Caki2 (cell line): ENCODE results near the gene TSR2. TPM values are rescaled to one million over a fixed set of nuclear protein-coding genes. Genes with fewer than 3 reads are reported as not detected.

Source experiments
- DNase-seq: peaks from one replicate; pipeline ENCODE4 v3.0.0-alpha.2; 2015; ENCODE audit warnings: low read depth
- in situ Hi-C: cut with HindIII; loops from 2 replicates; pipeline ENCODE4 v1.10.0; 2016; ENCODE audit warnings: low sequenced_read_pairs, low pct_unique_long_range_greater_than_20kb, mixed read lengths
- total RNA-seq: library from RNA; depleted of rRNA; stranded (reverse); fragments of >200 nt; shearing (Covaris generic); gene quantifications from 2 replicates; pipeline ENCODE4 v1.2.3, GENCODE V29; 2014; ENCODE audit warnings: low replicate concordance; rRNA removed

The TSR2 gene, protein sequence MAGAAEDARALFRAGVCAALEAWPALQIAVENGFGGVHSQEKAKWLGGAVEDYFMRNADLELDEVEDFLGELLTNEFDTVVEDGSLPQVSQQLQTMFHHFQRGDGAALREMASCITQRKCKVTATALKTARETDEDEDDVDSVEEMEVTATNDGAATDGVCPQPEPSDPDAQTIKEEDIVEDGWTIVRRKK
- 23.7 and 45.3 TPM in 2 replicates for total RNA-seq

DNA sequence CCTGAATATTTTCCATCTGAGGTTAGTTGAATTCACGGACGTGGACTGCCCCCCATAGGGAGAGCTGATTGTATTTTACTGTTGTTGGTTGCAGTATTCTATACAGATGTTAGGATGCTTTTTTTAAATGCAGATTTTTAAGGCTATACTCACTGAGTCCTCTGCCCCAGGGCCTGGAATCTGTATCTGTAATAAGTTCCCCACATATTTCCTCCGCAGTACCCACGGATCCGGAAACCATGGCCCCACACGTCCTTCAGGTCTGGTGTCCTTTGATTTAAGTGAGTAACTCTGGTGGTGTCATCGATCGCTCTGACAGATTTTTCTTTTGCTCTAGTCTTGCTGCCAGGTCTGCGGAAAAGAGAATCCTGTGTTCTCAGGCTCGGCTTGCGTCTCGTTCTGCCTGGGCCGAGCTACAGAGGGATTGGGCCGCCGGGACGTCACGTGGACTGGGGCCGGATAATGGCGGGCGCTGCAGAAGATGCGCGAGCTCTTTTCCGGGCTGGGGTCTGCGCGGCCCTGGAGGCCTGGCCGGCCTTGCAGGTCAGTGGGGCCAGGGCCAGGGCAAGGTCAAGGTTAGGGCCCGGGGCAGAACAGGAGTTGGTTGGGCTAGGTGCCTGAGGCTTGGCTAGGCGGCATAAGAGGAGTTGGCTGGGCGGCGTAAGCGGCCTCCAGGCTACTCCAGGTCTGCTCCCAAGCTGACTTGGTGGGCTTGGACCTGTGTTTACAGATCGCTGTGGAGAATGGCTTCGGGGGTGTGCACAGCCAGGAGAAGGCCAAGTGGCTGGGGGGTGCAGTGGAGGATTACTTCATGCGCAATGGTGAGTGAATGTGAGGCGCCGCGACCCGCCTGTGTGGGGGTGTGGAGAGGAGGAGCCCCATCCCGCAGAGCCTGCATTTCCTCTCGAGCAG lies at the start of gene TSR2:
Gene TSR2, plus strand, starts transcription at position 445 of the 912 bp plus-strand sequence. Its CDS starts 18 bp downstream, at position 463.
- in situ Hi-C loops: no loop called here
- peak; percentile 75 for DNase-seq

DNA sequence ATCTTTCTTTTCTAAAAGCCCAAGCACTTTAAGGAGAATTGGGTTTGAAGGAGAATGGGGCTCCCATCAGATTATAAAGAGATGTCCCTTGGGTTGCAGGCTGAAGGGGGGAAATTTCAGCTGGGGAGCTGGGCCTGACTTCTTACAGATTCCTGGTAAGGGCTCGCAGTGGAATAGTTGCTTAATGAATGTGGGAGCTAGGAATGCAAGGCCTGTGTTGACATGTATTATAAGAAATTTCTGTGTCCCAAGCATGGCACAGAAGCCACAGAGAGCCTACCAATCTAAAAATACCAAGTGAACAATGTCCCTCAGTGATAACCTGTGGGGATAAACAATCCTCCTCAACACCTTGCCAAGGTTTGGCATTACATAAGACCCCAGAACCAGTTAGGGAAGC lies 43.1 kb upstream of the TSR2 start:
- DNase-seq: no peak
- in situ Hi-C loops: no loop called here

DNA sequence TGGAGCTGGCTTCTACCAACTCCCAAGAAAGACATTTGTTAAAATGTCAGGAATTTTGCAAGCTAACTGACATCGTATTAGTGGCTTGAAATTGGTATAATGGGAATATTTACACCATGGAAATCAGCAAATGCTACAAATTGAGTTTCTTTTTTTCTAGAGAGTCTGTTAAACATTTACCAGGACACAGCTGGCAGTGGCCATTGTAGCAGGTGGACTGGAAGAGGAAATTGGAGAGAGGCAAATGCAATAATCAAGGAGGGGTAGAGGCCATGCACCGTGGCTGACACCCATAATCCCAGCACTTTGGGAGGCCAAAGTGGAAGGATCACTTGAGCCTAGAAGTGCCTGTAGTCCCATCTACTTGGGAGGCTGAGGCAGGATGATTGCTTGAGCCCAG lies 32.9 kb upstream of the TSR2 start:
- no peak for DNase-seq
- in situ Hi-C loops: no loop called here

DNA sequence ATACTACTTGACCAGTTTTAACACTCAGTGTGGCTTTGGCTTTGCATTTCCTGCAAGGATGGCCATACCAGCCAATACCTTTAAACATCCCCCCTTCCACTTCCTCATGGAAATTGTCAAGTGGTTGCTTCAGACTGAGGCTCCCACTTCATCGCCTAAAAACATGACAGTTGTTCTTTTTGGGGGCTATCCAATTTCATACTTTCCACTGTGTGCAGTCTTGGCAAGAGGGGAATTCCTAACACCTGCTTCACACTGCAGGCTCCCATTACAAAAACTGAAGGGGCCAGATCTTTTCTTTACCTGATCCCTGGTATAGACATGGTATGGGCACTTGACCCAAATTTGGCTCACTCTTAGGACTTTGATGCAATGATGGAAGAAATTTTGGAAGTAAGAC lies 28.5 kb upstream of the TSR2 start:
- in situ Hi-C loops: no loop called here

DNA sequence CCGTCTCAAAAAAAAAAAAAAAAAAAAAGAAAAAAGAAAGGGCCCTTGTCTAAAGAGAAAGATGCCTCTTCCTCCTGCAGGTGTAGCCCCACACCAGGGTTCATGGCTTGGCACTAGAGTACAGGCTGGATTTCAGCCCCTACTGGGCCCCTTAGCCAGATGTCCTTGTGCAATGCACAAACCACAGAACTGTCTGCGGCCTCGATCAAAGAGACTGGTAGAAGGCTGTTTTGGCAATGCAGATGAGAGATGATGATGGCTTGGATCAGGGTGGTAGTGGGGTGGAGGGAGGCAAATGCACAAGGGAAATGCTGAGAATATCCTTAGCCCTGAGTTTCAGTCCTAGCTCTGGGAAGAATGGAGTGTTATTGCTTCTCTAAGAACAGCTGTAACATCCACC lies 26.5 kb upstream of the TSR2 start:
- no peak for DNase-seq
- in situ Hi-C loops: no loop called here

More for the DNA sequence above, 28.5 kb upstream of the TSR2 start:
- DNase-seq: no peak

DNA sequence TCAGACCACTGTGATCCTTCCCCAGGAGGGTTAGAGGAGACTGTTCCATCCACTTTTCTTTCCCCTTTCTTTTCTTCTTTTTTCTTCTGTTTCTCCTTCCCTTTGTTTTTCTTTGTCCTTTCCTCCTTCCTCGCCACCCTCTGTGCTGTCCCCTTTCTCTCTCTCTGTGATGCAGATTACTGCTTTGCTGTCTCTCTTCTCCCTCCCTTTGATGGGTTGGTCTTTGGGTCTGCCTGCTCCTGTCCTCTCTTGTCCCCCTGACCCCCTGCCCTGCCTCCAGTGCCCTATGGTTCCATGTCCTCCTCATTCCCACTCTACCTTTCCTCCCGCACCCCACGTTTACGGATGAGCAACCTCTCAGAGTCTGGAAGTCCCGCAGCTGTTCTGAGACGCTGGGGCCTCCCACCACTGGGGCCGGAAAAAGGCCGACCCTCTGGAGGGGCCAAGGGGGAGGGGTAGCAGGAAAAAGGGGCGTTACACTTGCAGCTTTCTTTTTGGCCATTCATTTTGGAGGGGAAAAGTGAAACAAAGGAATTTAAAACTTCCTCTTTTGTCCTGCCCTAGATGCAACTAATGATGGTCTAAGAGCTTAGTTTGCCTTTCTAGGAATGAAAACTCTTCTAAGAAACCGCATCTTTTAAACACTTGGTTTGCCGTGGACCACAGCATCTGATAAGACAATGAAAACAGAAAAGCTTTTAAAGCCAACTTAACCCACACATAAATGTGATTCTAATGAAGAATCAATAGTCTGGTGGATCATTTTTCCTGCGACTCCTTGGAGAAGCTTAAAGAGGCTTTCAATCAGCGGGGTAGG lies 24.5 kb upstream of the TSR2 start:
- DNase-seq: no peak
- in situ Hi-C loops: no loop called here

DNA sequence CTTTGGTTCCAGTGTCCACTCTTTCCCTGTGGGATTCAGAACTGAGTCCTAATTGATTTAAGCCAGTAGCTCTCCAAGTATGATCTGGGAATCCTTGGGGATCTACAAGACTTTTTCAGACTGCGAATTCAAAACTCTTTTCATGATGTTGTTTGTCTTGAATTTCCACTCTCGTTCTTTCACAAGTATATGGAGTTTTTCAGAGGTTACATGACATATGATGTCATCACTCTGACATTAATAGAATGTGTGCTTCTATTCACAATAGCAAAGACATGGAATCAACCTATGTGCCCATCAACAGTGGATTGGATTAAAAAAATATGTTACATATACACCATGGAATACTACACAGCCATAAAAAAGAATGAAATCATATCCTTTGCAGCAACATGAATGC lies 23.2 kb upstream of the TSR2 start:
- no peak for DNase-seq

DNA sequence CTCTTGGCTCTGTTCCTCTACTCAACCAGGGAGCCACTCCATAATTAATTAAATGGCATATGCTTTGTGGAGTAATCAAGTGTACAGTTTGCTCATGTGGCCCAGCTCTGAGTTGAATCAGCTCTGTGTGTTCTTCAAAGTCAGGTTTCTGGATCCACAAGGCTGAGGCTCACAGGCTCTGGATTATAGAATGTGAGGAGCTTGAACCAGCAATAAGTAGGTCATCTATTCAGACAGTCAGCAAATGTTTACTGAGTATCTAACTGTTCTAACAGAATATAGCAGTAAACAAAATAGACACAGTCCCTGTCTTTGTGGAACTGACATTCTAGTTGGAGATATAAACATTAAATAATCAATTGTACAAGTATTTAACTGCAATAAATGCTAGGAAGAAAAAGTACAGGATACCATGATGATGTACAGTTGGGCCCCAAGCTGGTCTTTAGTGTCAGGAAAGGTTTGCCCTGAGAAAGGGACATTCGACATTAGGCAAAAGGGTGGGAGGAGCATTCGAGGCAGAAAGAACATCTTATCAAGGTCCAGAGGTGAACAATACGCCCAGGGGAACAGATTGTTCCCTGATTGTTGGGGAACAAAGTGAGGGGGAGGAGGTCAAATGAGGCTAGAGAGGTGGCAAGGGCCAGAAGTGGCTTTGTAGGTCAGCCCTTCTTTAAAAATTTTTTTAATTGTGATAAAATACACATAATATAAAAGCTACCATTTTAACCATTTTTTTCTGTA lies 20.5 kb upstream of the TSR2 start:
- in situ Hi-C loops: no loop called here
- no peak for DNase-seq

More for the DNA sequence above, 23.2 kb upstream of the TSR2 start:
- in situ Hi-C loops: no loop called here

DNA sequence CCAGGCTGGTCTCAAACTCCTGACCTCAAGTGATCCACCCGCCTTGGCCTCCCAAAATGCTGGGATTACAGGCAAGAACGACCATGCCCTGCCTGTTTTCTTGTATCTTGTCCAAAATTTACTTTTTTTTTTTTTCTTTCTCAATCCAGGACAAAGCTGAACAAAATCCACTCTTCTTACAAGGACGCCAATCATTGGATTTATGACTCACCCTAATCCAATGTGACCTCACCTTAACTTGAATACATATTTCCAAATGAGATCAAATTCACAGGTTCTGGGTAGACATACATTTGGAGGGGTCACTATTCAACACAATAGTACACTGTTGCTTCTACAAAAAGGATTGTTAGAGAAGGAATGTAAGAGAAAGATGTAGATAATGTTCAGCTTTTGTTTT lies 18.0 kb upstream of the TSR2 start:
- no peak for DNase-seq
- in situ Hi-C loops: no loop called here

DNA sequence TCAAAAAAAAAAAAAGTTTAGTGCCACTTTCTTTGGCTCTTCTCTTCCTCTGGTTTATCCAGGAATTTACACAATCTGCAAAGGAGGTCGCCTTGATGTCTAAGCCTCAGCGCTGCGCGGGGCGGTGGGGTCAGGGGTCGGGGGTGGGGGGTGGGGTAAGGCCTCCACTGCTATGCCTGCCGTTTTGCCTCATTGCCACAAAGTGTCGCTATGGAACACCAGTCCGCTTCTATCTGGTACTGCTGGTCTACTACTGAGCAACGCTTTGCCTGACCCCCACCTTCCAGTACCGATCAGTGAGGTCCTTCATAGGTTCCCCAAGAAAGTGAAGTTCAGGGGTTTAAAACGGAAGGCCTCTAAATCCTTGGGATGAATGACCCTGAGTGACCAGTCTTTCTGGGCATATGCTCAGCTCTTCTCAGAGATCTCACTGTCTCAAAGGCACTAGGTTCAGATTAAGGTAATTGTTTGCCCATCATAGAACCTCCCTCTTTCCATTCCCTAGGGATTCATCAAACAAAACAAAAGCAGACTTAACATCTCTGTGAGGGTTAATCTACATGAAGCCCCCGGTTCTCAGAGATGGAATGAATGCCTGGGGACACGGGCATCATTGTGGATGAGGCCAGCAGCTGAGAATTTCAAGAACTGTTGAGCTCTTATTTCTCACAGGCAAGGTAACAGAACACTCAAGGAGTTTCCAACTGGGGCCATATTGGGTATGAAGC lies 16.9 kb upstream of the TSR2 start:
- DNase-seq: no peak
- in situ Hi-C loops: no loop called here

DNA sequence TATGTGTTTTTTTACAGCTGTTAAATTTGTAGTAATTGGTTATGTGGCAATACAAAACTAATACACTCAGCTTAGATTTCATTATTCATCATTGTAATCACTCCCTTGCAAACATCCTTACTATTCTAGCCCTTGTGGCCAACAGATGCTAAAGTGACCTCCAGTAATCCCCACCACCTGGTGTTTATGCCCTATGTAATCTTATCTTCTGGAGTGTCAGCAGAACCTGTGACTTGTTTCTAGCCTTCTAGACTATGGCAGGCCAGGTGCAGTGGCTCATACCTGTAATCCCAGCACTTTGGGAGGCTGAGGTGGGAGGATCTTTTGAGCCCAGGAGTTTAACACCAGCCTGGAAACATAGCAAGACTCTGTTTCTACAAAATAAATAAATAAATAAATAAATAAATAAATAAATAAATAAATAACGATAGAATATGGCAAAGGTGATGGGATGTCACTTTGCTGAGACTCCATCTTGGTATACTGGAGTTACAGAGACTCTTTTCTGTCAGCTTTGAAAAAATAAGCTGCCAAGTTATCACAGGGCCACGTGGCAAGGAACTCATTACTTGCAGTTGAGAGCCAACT lies 12.3 kb upstream of the TSR2 start:
- in situ Hi-C loops: no loop called here

DNA sequence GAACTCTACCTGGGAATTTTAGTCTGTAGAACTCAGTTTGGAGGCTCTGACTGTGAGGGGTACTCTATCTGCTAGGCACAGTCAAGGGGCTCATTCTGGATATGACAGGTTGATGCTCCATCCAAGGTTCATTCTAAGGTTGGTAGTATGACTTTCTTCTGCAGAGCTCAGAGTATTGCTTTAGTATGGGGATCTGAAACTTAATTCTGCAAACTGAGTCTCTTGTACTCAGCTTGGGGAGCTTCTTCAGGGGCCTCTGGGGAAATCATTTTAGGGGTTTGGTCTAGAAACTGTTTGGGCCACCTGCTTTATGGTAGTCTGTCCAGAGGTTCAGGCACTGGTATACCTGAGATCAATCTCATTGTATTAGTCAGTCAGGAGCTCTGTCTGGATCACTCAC lies 9.7 kb upstream of the TSR2 start:
- in situ Hi-C loops: no loop called here
- no peak for DNase-seq

More for the DNA sequence above, 12.3 kb upstream of the TSR2 start:
- no peak for DNase-seq

DNA sequence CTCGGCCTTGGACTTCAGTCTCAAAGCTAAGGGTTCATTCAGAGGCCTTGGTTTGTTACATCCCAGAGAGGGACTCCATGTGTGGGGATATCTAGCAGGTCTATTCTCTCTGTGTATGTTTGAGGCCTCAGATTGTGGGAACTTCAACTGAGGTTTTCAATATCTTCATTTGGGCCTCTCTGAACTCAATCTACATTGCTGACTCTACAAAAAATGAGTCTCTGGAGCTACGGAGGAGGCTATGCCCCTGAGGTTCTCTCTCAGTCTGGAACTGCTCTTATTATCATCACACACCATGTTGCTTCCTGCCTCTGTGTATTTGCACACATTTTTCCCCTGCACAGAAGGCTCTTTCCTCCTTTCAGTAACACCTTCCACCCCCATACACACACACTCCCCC lies 5.1 kb upstream of the TSR2 start:
- DNase-seq: no peak
- in situ Hi-C loops: no loop called here

DNA sequence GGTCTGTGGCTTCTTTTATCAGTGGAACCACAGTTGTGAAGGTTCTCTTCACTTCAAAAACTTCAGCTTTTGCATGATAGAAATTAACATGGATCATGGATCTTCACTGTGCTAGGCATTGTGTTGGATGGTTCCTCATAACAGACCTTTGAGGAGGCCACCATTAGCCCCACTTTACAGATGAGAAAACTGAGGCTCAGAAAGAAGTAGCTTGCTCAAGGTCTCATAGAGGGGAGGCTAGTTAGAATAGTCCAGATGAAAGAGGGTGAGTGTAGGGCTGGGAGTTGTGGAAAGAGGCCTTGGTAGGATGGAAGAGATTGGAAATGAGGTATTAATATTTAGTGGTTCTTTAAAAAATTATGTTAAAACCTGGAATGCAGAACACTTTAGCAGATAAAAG lies 2.6 kb downstream of the TSR2 start:
- no peak for DNase-seq
- in situ Hi-C loops: no loop called here

DNA sequence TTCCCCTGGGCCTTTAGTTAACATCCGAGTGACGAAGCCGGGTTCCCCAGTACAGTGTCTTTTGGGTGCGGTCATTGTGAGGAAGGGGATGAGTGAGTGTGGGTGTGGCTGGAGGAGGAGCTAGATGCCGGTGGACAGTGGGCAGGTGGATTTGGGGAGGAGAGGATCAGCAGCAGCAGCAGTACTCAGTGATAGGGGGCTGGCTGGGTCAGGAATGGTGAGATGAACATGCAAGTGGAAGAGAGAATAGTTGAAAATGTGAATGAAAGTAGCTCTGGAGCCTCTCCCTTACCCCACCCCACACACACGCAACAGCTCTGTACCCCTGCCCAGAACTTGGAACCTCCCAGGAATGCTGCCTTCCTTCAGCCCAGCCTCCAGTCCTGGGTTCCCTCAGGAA lies 4.5 kb downstream of the TSR2 start:
- in situ Hi-C loops: no loop called here
- no peak for DNase-seq

DNA sequence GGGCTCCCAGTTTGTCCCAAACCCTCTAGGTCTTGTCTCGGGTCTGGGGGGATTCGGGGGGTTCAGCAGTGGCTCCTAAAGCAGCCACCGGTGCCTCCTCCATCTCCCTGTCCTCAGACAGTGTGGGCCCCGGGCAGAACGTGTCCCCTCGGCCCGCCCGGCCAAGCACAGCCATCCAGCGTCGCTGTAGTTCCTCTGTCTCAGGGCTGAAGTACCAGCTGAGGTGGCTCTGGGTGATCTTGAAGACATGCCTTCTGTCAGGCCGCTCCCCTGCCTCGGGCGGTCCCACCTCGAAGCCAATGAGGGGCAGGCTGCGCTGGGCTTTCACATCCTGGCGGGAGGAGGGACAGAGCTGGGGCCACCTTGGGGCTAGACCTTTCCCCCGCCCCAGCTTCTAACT lies 5.9 kb downstream of the TSR2 start:
- no peak for DNase-seq
- in situ Hi-C loops: no loop called here

DNA sequence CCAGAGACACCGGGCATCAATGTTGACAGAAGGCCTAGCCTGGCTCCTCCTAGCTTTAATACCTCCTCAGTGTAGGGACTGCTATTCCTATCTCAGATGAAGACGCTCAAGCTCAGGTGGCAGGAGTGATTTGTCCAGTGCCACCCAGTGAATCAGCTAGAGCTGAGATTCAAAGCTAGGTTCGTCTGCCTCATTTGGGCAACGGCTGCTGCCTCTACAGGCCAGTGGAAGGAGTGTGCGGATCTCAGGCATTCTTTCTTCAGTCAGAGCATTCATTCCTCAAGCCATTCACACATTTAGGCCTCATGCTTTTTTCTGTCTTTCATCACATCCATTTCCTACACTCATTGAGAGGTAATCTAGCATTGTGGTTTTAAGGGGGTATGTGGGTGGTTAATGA lies 7.3 kb downstream of the TSR2 start:
- in situ Hi-C loops: no loop called here
- no peak for DNase-seq
